PC-3 (cell line): Measurements from ENCODE around the gene NEURL1B. TPM values are rescaled to one million over a fixed set of nuclear protein-coding genes. Genes with fewer than 3 reads are reported as not detected.

Source experiments
- ATAC-seq: fragments of 200-7000 bp; cut with Tn5 transposase; 2 replicates; pipeline ENCODE4 v1.9.1; 2020; ENCODE audit warnings: mild to moderate bottlenecking, moderate library complexity
- BruUV-seq: library from RNA; stranded (reverse); fragments of 400-500 nt; replicated peaks from 2 replicates; lab custom pipeline; 2021; lab: Mats Ljungman, UMichigan
- CTCF ChIA-PET: fragments of 300-600 bp; sonication (Branson Sonifier 250); formaldehyde crosslinking; loops from one replicate; lab custom pipeline; 2022; ENCODE audit warnings: antibody characterized with exemption; lab: Charles Lee
- POLR2A ChIA-PET: fragments of 300-600 bp; sonication (Branson Sonifier 250); formaldehyde crosslinking; loops from one replicate; lab custom pipeline; 2022; ENCODE audit warnings: antibody characterized with exemption; ENCODE audit not compliant: unreplicated experiment; lab: Charles Lee
- DNase-seq: peaks from one replicate; pipeline ENCODE4 v3.0.0-alpha.2; 2015
- H2AFZ ChIP-seq: fragments of 300-600 bp; sonication (generic); 2 replicates; pipeline ENCODE4 v1.6.0; 2016; ENCODE audit warnings: antibody characterized with exemption, low read length
- H3F3A ChIP-seq: fragments of 300-600 bp; sonication (generic); one replicate; pipeline ENCODE4 v1.6.0; 2017; ENCODE audit warnings: antibody characterized with exemption, low read length, control low read depth, mild to moderate bottlenecking; ENCODE audit not compliant: unreplicated experiment
- H3K27ac ChIP-seq: fragments of 300-600 bp; sonication (generic); 2 replicates; pipeline ENCODE4 v1.5.1; 2016; ENCODE audit warnings: mild to moderate bottlenecking, low read length
- H3K27me3 ChIP-seq: fragments of 300-600 bp; sonication (generic); 2 replicates; pipeline ENCODE4 v1.6.1; 2016; ENCODE audit warnings: low read length, mixed read lengths
- H3K36me3 ChIP-seq: fragments of 300-600 bp; sonication (generic); 2 replicates; pipeline ENCODE4 v1.6.1; 2016; ENCODE audit warnings: low read depth, mixed run types, low read length, mixed read lengths
- H3K4me1 ChIP-seq: fragments of 300-600 bp; sonication (generic); 2 replicates; pipeline ENCODE4 v1.5.1; 2016; ENCODE audit warnings: low read length; ENCODE audit not compliant: insufficient read depth
- H3K4me2 ChIP-seq: fragments of 300-600 bp; sonication (generic); 2 replicates; pipeline ENCODE4 v1.6.0; 2016; ENCODE audit warnings: low read length
- H3K4me3 ChIP-seq: fragments of 300-600 bp; sonication (generic); 2 replicates; pipeline ENCODE4 v1.5.1; 2016; ENCODE audit warnings: mild to moderate bottlenecking, low read length, mixed read lengths
- H3K79me2 ChIP-seq: fragments of 300-600 bp; sonication (generic); 2 replicates; pipeline ENCODE4 v1.6.1; 2017; ENCODE audit warnings: low read length, mixed read lengths
- H3K9ac ChIP-seq: fragments of 300-600 bp; sonication (generic); 2 replicates; pipeline ENCODE4 v1.6.0; 2016; ENCODE audit warnings: mild to moderate bottlenecking, low read length
- H3K9me2 ChIP-seq: fragments of 300-600 bp; sonication (generic); replicated peaks from 2 replicates; pipeline ENCODE4 v1.6.1; 2016; ENCODE audit warnings: mixed run types, low read length, mixed read lengths
- H3K9me3 ChIP-seq: fragments of 300-600 bp; sonication (generic); 2 replicates; pipeline ENCODE4 v1.6.1; 2016; ENCODE audit warnings: low read length, mixed read lengths
- H4K20me1 ChIP-seq: fragments of 300-600 bp; sonication (generic); 2 replicates; pipeline ENCODE4 v1.6.1; 2016; ENCODE audit warnings: low read length, mixed read lengths
- CTCF ChIP-seq: fragments of 300-600 bp; sonication (generic); conservative IDR thresholded peaks from 2 replicates; pipeline ENCODE4 v1.5.1; 2017; ENCODE audit warnings: antibody characterized with exemption, low read depth, mild to moderate bottlenecking, low read length
- EZH2 ChIP-seq: fragments of 300-600 bp; sonication (generic); IDR thresholded peaks from one replicate; pipeline ENCODE4 v1.6.1; 2017; ENCODE audit warnings: antibody characterized with exemption, mild to moderate bottlenecking, low read length; ENCODE audit not compliant: unreplicated experiment
- EZH2phosphoT487 ChIP-seq: fragments of 300-600 bp; sonication (generic); IDR thresholded peaks from 2 replicates; pipeline ENCODE4 v1.6.1; 2018; ENCODE audit warnings: mild to moderate bottlenecking, antibody characterized with exemption, low read length, borderline replicate concordance
- intact Hi-C: fragments of 100-400 bp; cut with micrococcal nuclease; formaldehyde crosslinking; loops from 2 replicates; pipeline ENCODE4 v1.9.0; 2023
- total RNA-seq: library from RNA; depleted of rRNA; stranded (reverse); fragments of >200 nt; gene quantifications from 2 replicates; pipeline ENCODE4 v1.2.3, GENCODE V29; 2014

Gene NEURL1B
- total RNA-seq, 1 experiment from 2014 or later: 0.95 TPM

DNA sequence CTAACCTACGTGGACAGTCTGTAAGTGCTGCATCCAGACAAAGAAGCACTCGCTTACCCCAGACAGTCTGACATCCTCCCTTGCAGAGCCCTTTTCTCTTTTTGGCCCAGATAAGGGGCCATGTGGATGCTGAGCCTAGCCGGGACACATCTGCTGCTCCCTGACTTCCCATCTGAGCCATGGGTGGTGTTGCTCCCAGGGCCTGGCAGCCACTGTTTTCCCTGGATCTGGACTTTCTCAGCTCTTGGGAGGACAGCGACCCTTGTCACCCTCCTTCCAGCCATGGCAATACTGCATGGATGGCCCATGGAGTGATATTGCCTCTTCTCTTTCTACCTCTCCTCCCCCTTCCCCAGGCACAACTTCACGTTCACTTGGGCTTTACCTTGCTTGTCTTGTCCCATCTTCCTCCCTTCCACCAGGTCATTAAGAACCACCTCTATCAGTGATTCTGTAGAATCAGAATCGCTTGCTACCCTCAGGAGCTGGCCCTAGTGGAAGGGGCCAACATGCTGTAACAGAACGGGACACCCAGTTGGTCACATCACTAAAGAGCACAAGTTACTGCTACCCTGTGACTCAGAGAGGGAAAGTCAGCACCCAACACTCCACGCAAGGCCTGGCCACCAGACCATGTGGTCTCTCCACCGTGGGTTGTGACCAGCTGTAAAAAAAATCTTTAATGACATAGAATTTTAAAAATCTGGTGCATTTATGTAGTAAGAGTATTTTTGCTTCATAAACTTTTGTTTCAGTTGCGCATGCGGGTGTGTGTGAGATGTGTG is 4.4 kb downstream of the NEURL1B start:
- intact Hi-C loops: no loop called here
- peaks cover 9% of the 10 kb centered on the region; the same call in 1 of the 2 replicates for H3K27me3 ChIP-seq
- 0 out of 2 replicates have a peak, but pooled peaks cover 7% of the 10 kb centered on the region for H4K20me1 ChIP-seq
- H3F3A ChIP-seq: no peaks in the 10 kb centered on the region
- H3K4me2 ChIP-seq: no peak overlapping the region
- BruUV-seq: no TSS peak
- CTCF ChIA-PET: no interaction called here
- peaks cover 14% of the 10 kb centered on the region for H3K4me1 ChIP-seq
- H3K9me2 ChIP-seq: no peaks in the 10 kb centered on the region
- TF ChIP-seq EZH2phosphoT487 (no peak), EZH2 (no peak), CTCF (no peak)
- no peak overlapping the region for H3K9ac ChIP-seq
- DNase-seq (no peak), ATAC-seq (no peak)
- no peak overlapping the region for H3K4me3 ChIP-seq
- H3K36me3 ChIP-seq: no peaks in the 10 kb centered on the region
- no peak overlapping the region for H2AFZ ChIP-seq
- no peaks in the 10 kb centered on the region for H3K9me3 ChIP-seq
- POLR2A ChIA-PET: no interaction called here
- H3K79me2 ChIP-seq: no peaks in the 10 kb centered on the region
- H3K27ac ChIP-seq: no peak overlapping the region

DNA sequence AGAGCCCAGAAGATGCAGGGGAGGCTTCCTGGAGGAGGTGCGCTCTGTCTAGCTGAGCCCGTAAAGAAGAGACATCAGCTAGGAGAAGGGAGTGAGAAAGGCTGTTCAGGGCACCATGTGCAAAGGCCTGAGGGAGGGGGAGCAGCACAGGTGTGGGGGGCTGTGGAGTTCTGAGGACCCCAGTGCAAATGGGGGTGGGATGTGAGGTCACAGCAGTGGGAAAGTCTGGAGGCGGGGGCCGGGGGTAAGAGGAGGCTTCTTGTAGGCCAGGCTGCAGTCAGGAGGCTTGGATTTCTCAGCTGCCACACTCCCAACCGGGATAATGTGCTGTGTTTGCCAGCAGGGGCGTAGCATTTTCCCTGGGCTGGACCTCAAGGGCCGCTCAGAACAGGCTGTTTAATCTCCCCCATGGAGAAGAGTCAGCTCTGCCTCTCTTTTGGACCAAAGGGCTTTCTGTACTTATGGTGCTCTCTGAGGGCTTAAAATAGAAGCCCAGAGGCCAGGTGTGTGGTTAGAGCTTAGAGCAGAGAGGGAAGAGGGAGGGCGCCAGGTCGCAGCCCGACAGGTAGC is 5.7 kb downstream of the NEURL1B start:
- peaks cover 8% of the 10 kb centered on the region; the same call in 1 of the 2 replicates for H3K4me1 ChIP-seq
- H3K79me2 ChIP-seq: no peaks in the 10 kb centered on the region
- no peaks in the 10 kb centered on the region for H3K9me3 ChIP-seq
- H3K27ac ChIP-seq: no peak overlapping the region
- CTCF ChIA-PET: no interaction called here
- intact Hi-C loops: no loop called here
- no peak overlapping the region for H3K4me2 ChIP-seq
- H3K9ac ChIP-seq: no peak overlapping the region
- H3F3A ChIP-seq: no peaks in the 10 kb centered on the region
- no TSS peak for BruUV-seq
- H4K20me1 ChIP-seq: 0 out of 2 replicates have a peak, but pooled peaks cover 7% of the 10 kb centered on the region
- no peaks in the 10 kb centered on the region for H3K9me2 ChIP-seq
- H3K4me3 ChIP-seq: no peak overlapping the region
- H3K27me3 ChIP-seq: peaks cover 3% of the 10 kb centered on the region; the same call in 1 of the 2 replicates
- DNase-seq (no peak), ATAC-seq (no peak)
- TF ChIP-seq CTCF (no peak), EZH2phosphoT487 (no peak), EZH2 (no peak)
- no peaks in the 10 kb centered on the region for H3K36me3 ChIP-seq
- no peak overlapping the region for H2AFZ ChIP-seq
- POLR2A ChIA-PET: no interaction called here
